ENCODE data around the gene SH3BP2. TPM values are rescaled to one million over a fixed set of nuclear protein-coding genes. Genes with fewer than 3 reads are reported as not detected.

Gene SH3BP2
- polyA plus RNA-seq, 1 of the 3 experiments (the other 2 are of a cell fraction), result 25.2 TPM

DNA sequence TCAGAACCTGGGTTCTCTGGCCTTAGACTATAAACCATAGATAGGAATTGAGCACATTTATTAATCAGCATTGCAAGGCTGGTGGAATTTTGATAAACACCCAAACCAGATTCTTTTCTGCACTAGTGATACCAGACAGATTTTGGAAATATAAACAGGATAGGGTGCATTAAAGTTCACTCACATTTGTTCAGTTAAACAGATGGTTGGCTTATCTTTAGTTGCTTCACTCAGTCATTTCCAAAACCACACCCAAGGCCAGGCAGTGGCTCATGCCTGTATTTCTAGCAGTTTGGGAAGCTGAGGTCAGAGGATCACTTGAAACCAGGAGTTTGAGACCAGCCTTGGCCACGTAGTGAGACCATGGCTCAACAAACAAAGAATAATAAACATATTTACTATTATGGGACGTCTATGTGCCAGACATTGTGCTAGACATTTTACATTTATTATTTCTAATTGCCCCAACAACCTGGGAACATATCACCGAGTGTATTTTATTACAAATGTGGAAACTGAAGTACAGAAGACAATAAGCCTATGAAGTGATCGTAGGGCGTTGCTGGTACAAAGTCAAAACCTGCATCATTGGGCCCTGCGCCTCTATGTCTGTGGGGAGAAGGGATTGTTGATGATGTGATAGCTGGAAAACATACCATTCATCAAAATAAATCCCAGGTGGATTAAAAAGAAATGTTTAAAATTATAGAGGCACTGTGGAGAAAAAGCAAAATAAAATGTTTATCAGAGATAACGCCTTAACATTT, 65.7 kb downstream of the SH3BP2 start (continued):
- no peak for TF ChIP-seq IRF3 (IDR thresholded peaks at IDR 0.05; ENCODE audit: low read depth, low read length)
- no peak for TF ChIP-seq ELF1 (IDR thresholded peaks at IDR 0.05)

DNA sequence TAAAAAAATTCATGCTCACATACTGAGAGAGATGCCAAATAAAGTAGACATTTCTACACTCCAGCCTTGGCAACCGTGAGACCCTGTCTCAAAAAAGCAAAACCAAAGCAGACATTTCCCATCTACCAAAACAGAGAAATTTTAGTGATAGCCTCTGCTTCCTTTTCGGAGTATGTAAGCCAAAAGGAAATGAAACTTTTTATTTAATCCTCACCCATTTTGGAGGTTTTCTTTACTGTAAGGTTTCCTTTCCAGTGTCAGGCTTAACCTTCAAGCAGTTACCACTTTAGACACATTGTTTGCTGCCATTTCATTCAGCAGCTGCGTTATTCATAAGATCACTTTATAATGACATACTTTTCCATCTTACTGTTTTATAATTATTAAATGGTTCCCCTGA, 66.6 kb downstream of the SH3BP2 start:
- H3K4me2 ChIP-seq, result no peak overlapping the region
- H3K4me3 ChIP-seq (ENCODE audit: low read depth in 2 of 2, low read length in 1 of 2), result no peak overlapping the region
- ChIA-PET POLR2A (no interaction called here), CTCF (interaction anchor here (1.4 kb wide), 1 partner anchor 10 kb away, joined by 3 read pairs; no protein-coding TSS in a partner anchor)
- H2AFZ ChIP-seq (ENCODE audit: low read depth), result no peak overlapping the region
- peaks cover 5 to 37% of the 10 kb centered on the region in 2 experiments for H3K36me3 ChIP-seq (replicated peaks in 1 of 2; ENCODE audit: control insufficient read depth in 1 of 2, insufficient read depth in 2 of 2, low read length in 1 of 2)
- DNase-seq, result no peak
- peaks cover 97% of the 10 kb centered on the region for H4K20me1 ChIP-seq (ENCODE audit: insufficient read depth)
- no peaks in the 10 kb centered on the region for H3K27me3 ChIP-seq (ENCODE audit: insufficient read depth)
- H3K9me3 ChIP-seq, result no peaks in the 10 kb centered on the region
- H3K9ac ChIP-seq, result no peak overlapping the region
- H3K4me1 ChIP-seq (ENCODE audit: control insufficient read depth in 1 of 2, insufficient read depth in 2 of 2, low read depth in 1 of 2, low read length in 1 of 2), result peaks cover 21 to 29% of the 10 kb centered on the region in 2 experiments
- H3K9me2 ChIP-seq, result no peaks in the 10 kb centered on the region
- TF ChIP-seq CTCF (IDR thresholded peaks at IDR 0.05), result no peak
- H3F3A ChIP-seq (replicated peaks; ENCODE audit: insufficient read depth), result peaks cover 4% of the 10 kb centered on the region
- no peak overlapping the region for H3K27ac ChIP-seq (ENCODE audit: low read depth in 2 of 2, low read length in 1 of 2)
- peaks cover 100% of the 10 kb centered on the region for H3K79me2 ChIP-seq (ENCODE audit: insufficient read depth)
- 91% methylated on average over 3 of the region's 3 CpGs for WGBS (ENCODE audit: low lambda C conversion rate)

DNA sequence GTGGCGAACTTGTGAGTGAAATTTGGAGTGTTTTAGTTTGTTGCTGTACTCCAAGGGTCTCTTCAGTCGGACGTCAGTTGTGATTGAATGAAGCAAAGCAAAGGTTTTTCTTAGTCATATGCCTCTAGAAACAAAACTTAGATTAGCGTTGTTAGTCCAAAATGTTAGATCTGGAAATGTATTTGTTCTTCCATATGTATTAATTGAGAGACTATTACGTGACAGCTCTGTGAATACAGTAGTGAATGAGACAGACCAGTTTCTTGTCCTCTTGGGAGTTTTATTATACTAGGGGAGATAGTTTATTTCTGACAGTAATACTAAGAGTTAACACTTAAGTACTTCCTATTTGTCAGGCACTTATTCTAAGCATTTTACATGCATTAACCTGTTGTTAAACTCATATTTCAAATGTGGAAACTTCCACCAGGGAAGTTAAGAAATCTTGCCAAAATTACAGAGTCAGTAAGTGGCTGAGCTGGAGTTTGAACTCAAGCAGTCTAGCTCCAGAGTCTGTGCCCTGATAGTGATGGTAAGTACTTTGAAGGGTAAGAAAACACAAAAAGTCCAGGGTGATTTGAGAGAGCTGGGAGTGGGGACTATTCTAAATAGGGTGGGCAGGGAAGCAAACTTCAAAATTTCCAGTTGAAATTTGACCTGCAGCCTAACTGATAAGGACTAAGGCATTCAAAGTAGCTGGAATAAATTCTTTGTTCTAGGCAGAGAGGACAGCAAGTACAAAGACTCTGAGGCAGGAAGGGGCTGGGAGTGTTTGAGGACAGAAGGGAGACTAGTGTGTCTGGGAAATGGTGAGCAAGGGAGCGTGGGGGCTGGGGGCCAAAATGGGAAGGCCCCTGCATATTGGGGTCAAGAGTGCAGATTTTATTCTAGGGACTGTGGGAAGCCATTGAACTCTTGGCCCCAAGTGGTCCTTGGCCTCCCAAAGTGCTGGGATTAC, 67.8 kb downstream of the SH3BP2 start:
- peaks cover 100% of the 10 kb centered on the region for H3K79me2 ChIP-seq (ENCODE audit: insufficient read depth)
- no peak overlapping the region for H3K9ac ChIP-seq
- no peaks in the 10 kb centered on the region for H3K9me3 ChIP-seq
- H4K20me1 ChIP-seq (ENCODE audit: insufficient read depth), result peaks cover 97% of the 10 kb centered on the region
- ChIA-PET CTCF (interaction anchor here (0.6 to 1.4 kb wide), 2 partner anchors 11 to 42 kb away, joined by 3 read pairs; no protein-coding TSS in a partner anchor), POLR2A (no interaction called here)
- peak overlapping the region; percentile 7 to 8; a peak in 1 of 4 replicates for H3K27ac ChIP-seq (ENCODE audit: low read depth in 2 of 2, low read length in 1 of 2)
- TF ChIP-seq FOXJ3 (CRISPR knock-in tag; IDR thresholded peaks at IDR 0.05), result no peak
- no peak for TF ChIP-seq GABPA (IDR thresholded peaks at IDR 0.05; ENCODE audit: low read depth)
- H3K4me3 ChIP-seq (ENCODE audit: low read depth in 2 of 2, low read length in 1 of 2), result no peak overlapping the region
- peak overlapping the region; percentile 63 for H3K4me2 ChIP-seq
- H2AFZ ChIP-seq (ENCODE audit: low read depth), result no peak overlapping the region
- peaks cover 0 to 26% of the 10 kb centered on the region in 2 experiments for H3K36me3 ChIP-seq (replicated peaks in 1 of 2; ENCODE audit: control insufficient read depth in 1 of 2, insufficient read depth in 2 of 2, low read length in 1 of 2)
- H3K27me3 ChIP-seq (ENCODE audit: insufficient read depth), result no peaks in the 10 kb centered on the region
- DNase-seq, result no peak
- H3F3A ChIP-seq (replicated peaks; ENCODE audit: insufficient read depth), result peaks cover 4% of the 10 kb centered on the region
- no peaks in the 10 kb centered on the region for H3K9me2 ChIP-seq
- H3K4me1 ChIP-seq (ENCODE audit: control insufficient read depth in 1 of 2, insufficient read depth in 2 of 2, low read depth in 1 of 2, low read length in 1 of 2), result peaks cover 21 to 37% of the 10 kb centered on the region in 2 experiments
- WGBS (ENCODE audit: low lambda C conversion rate), result 72% methylated on average over 6 of the region's 6 CpGs

All from SK-N-SH (cell line).